ENCODE results near the gene SMIM5.

DNA sequence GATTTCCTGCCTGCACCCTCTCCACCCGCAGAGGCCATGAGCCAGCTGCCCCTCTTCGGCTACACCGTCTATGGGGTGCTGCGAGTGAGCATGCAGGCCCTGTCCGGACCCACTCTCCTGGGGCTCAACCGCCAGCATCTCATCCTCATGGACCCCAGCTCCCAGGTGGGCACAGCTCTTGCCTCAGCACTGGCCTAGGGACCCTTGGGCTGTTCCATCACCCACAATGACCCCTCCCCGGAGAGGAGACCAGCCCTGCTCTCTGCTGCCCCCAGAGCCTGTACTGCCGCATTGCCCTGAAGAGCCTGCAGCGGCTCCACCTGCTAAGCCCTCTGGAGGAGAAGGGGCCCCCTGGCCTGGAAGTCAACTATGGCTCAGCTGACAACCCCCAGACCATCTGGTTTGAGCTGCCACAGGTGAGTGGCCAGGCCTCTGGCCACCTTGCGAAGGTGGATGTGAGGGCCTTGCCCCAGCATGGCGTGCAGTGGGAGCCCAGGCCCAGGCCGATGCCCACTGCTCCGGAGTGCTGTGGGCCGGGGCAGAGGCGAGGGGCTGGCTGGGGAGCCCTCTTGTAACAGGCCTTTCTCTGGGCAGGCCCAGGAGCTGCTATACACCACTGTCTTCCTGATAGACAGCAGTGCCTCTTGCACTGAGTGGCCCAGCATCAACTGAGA, 7.3 kb upstream of the SMIM5 start:
- TF ChIP-seq, protein P1, sequence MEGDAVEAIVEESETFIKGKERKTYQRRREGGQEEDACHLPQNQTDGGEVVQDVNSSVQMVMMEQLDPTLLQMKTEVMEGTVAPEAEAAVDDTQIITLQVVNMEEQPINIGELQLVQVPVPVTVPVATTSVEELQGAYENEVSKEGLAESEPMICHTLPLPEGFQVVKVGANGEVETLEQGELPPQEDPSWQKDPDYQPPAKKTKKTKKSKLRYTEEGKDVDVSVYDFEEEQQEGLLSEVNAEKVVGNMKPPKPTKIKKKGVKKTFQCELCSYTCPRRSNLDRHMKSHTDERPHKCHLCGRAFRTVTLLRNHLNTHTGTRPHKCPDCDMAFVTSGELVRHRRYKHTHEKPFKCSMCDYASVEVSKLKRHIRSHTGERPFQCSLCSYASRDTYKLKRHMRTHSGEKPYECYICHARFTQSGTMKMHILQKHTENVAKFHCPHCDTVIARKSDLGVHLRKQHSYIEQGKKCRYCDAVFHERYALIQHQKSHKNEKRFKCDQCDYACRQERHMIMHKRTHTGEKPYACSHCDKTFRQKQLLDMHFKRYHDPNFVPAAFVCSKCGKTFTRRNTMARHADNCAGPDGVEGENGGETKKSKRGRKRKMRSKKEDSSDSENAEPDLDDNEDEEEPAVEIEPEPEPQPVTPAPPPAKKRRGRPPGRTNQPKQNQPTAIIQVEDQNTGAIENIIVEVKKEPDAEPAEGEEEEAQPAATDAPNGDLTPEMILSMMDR (IDR thresholded peaks at IDR 0.05), result peak; percentile 40 to 59 (median 56)
- TF ChIP-seq EP300 (IDR thresholded peaks at IDR 0.05), result no peak
